Measurements from ENCODE around the gene HSF5.
"Not testable (repeated sequence)": the region's sequence is repeated elsewhere in the genome, so short reads cannot be mapped to it uniquely, and the experiment has no call there.

Gene HSF5

GRCh38 chr17:58515286-58515685 is 27.1 kb upstream of the HSF5 start:
- DNase-seq (ENCODE audit: low spot score) = no peak

GRCh38 chr17:58514770-58515157 is 26.6 kb upstream of the HSF5 start:
- DNase-seq (ENCODE audit: low spot score) = no peak

- peak; percentile 90 for DNase-seq (ENCODE audit: low spot score)
Measured at GRCh38 chr17:58513965-58514769, 26.0 kb upstream of the HSF5 start, which contains the start of gene MTMR4. MTMR4 (minus strand) TSS chr17:58514638; CDS start chr17:58514407, 231 bp downstream.

GRCh38 chr17:58513267-58513964 is 25.2 kb upstream of the HSF5 start:
- DNase-seq (ENCODE audit: low spot score) = no peak

- DNase-seq (ENCODE audit: low spot score) = no peak
Measured at GRCh38 chr17:58510075-58510474, 21.9 kb upstream of the HSF5 start.

- no peak for DNase-seq (ENCODE audit: low spot score)
Measured at GRCh38 chr17:58508341-58509067, 20.3 kb upstream of the HSF5 start.

DNA sequence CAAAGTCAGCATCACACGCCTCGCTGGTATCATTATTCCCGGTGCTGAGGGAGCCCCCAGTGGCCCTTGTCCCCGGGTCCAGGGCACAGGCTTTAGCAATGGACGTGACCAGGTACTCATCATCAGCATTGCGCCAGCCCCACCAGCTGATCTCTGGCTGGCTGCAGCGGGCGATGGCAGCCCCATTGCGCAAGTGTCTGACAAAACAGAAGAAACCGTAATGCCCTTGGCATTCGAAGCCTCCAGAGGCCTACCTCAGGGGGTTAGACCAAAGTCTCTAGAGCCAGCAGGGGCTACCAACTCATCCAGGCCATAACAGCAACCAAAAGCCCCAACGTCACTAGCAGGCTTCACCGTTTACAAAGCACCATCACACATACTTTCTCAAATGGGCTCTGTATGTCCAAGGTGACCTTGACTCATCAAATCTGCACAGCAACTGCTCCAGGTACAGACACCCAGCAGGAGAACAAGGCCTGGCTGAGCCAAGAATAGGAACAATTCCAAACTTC is 19.0 kb upstream of the HSF5 start:
- DNase-seq (ENCODE audit: low spot score) = no peak

DNA sequence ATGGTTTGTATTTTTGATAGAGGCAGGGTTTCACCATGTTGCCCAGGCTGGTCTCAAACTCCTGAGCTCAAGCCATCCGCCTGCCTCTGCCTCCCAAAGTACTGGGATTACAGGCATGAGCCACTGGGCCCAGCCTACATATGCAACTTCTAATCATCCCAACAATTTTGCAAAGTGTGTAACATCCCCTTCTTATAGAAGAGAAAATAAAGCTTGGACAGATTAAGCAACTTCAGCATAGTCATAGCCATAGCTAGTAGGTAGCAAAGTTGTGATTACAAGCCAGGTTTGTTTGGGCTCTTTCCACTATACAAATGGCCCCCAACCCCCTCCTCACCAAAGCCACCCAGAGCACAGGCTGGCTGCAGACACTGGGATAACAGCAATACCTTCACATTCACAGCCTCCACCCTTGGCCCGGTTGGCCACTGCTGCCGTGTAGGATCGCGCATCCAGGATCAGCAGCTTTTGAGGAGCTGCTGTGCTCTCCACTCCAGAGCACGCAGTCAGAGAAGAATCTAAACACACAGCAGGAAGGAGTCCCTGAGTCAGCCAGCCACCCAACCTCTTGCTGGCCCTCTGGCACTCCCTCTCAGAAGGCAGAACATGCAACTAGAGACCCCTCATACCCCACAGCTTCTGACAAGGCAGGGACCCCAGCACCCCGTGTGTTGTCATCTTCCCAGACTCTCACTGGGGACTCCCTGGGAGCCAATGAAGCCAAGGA is 18.3 kb upstream of the HSF5 start:
- no peak for DNase-seq (ENCODE audit: low spot score)

- DNase-seq (ENCODE audit: low spot score) = no peak
Measured at GRCh38 chr17:58504826-58505351, 16.7 kb upstream of the HSF5 start.

- DNase-seq (ENCODE audit: low spot score) = no peak
Measured at GRCh38 chr17:58503866-58504265, 15.7 kb upstream of the HSF5 start.

- not testable (repeated sequence) for DNase-seq (ENCODE audit: low spot score)
Measured at GRCh38 chr17:58503134-58503533, 14.9 kb upstream of the HSF5 start.

DNA sequence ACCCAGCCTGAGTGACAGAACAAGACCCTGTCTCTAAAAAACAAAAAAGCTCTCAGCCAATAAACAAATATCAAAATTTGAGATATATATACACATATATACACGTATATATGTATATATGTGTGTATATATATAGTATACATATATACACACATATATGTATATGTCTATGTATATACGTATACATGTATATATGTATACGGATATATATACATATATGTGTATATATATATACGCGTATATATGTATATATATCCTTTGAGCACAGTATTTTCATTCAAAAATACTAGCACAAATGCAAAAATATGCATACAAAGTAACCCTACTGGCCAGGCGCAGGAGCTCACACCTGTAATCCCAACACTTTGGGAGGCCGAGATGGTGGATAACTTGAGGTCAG is 13.2 kb upstream of the HSF5 start:
- no peak for DNase-seq (ENCODE audit: low spot score)

DNA sequence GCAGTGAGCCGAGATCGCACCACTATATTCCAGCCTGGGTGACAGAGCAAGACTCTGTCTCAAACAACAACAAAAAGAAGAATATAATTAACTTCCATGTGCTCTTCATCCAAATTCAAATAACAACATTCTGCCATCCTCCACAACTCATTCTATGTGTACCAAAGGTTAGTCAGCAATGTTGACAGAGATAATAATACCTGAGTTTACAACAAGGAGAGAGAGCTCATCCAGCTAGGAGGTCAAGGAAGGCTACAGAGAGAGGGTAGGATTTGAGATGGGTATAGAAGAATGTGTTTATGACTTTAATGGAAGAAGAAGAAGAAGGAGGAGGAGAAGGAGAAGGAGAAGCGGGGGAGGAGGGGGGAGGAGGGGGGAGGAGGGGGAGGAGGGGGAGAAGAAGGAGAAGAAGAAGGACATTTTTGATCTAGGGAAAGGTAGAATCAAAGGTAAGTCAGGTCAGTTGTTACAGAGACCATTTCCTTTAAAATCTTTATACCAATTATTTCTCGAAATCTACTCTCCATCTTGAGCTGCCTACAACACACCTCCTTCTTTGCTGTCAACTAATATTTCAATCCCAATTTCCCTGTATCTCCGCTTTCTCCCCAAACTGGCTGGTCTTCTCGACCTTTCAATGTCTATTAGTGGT is 10.1 kb upstream of the HSF5 start:
- no peak for DNase-seq (ENCODE audit: low spot score)

GRCh38 chr17:58493506-58493905 is 5.3 kb upstream of the HSF5 start:
- no peak for DNase-seq (ENCODE audit: low spot score)

GRCh38 chr17:58492238-58493121 is 4.3 kb upstream of the HSF5 start:
- no peak for DNase-seq (ENCODE audit: low spot score)

GRCh38 chr17:58491510-58492045 is 3.4 kb upstream of the HSF5 start:
- DNase-seq (ENCODE audit: low spot score) = no peak

DNA sequence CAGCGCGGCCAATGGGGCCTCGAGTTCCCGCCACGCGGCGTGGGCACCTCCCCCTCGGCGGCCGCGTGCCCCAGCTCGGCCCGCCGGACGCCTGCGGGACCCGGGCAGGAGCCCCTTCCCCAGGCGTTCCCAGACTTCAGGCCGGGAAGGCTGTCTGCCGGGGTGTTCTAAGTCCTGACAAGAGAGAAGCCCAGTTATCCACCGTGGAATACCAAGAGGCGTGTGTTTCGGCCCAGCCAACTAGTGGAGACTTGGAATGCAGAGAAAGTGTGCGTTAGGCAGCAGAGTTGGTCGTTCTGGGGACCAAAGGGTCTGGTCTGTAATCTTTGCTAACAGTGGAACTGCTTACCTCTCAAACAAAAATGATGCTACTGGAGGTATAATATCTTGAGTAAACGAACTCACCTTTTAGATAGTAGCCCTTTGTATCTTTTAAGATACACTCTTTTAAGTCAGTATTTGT is 251 bp upstream of the HSF5 start:
- no peak for DNase-seq (ENCODE audit: low spot score)

- DNase-seq (ENCODE audit: low spot score) = peak; percentile 47
Measured at GRCh38 chr17:58484600-58484999, 3.6 kb downstream of the HSF5 start.

- DNase-seq (ENCODE audit: low spot score) = not testable (repeated sequence)
Measured at GRCh38 chr17:58481798-58482197, 6.4 kb downstream of the HSF5 start.

- no peak for DNase-seq (ENCODE audit: low spot score)
Measured at GRCh38 chr17:58480090-58480489, 8.1 kb downstream of the HSF5 start.
